Measurements from ENCODE around the gene CACTIN.
A peak's percentile ranks its signal among the peaks of the same experiment; 100 is the strongest.

Gene CACTIN

GRCh38 chr19:3609779-3610719 lies 16.5 kb downstream of the CACTIN start:
- no peak for DNase-seq (ENCODE audit: low spot score)

- peak; percentile 61 for DNase-seq (ENCODE audit: low spot score)
Measured at GRCh38 chr19:3608750-3609322, 17.8 kb downstream of the CACTIN start.

- DNase-seq (ENCODE audit: low spot score), result no peak
Measured at GRCh38 chr19:3608079-3608641, 18.4 kb downstream of the CACTIN start.

- DNase-seq (ENCODE audit: low spot score), result no peak
Measured at GRCh38 chr19:3607303-3608078, 19.1 kb downstream of the CACTIN start.

GRCh38 chr19:3606690-3607289 lies 19.8 kb downstream of the CACTIN start, which contains the start of gene TBXA2R:
TBXA2R (minus strand) TSS chr19:3606875; CDS start chr19:3600634, 6,241 bp downstream.
- DNase-seq (ENCODE audit: low spot score), result no peak

- DNase-seq (ENCODE audit: low spot score), result no peak
Measured at GRCh38 chr19:3606174-3606689, 20.4 kb downstream of the CACTIN start.

- no peak for DNase-seq (ENCODE audit: low spot score)
Measured at GRCh38 chr19:3605770-3606169, 20.8 kb downstream of the CACTIN start.

GRCh38 chr19:3605361-3605760 lies 21.2 kb downstream of the CACTIN start:
- no peak for DNase-seq (ENCODE audit: low spot score)

GRCh38 chr19:3604987-3605343 lies 21.6 kb downstream of the CACTIN start:
- no peak for DNase-seq (ENCODE audit: low spot score)

GRCh38 chr19:3604227-3604986 lies 22.2 kb downstream of the CACTIN start:
- no peak for DNase-seq (ENCODE audit: low spot score)

- no peak for DNase-seq (ENCODE audit: low spot score)
Measured at GRCh38 chr19:3603121-3603811, 23.3 kb downstream of the CACTIN start.

- no peak for DNase-seq (ENCODE audit: low spot score)
Measured at GRCh38 chr19:3601021-3601420, 25.6 kb downstream of the CACTIN start.

GRCh38 chr19:3599776-3600187 lies 26.8 kb downstream of the CACTIN start:
- no peak for DNase-seq (ENCODE audit: low spot score)

- no peak for DNase-seq (ENCODE audit: low spot score)
Measured at GRCh38 chr19:3595521-3596061, 31.0 kb downstream of the CACTIN start.

- DNase-seq (ENCODE audit: low spot score), result no peak
Measured at GRCh38 chr19:3593156-3593555, 33.4 kb downstream of the CACTIN start.

GRCh38 chr19:3591876-3592613 lies 34.5 kb downstream of the CACTIN start:
- no peak for DNase-seq (ENCODE audit: low spot score)

GRCh38 chr19:3590991-3591659 lies 35.5 kb downstream of the CACTIN start:
- no peak for DNase-seq (ENCODE audit: low spot score)

- DNase-seq (ENCODE audit: low spot score), result no peak
Measured at GRCh38 chr19:3589949-3590348, 36.6 kb downstream of the CACTIN start.

GRCh38 chr19:3589439-3589838 lies 37.2 kb downstream of the CACTIN start:
- DNase-seq (ENCODE audit: low spot score), result no peak

Data from kidney capillary endothelial cell (primary cell).